ENCODE data around the gene GRM8.

Gene GRM8

DNA sequence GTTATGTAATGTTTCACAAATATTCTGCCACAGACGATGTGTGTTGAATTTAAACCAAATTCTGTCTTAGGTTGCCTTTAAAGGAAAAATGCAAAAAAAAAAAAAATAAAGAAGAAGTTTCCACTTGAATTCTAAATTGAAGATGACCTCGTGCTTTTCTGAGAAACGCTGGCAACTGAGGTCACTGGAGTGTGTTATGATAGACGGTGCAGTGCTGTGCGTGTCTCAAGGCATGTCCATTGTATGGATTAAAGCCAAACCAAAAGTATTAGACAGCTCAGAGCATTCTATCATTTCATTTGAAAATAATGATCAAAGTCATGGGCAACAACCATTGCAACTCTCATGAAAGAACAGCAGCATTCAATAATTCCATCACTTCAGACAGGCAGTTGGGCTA is 483.9 kb downstream of the GRM8 start:
- Histone ChIP-seq H3K4me3 (no peak overlapping the region), H3K27ac (no peak overlapping the region)
- DNase-seq (ENCODE audit: low spot score) = no peak
- TF ChIP-seq, protein P1, sequence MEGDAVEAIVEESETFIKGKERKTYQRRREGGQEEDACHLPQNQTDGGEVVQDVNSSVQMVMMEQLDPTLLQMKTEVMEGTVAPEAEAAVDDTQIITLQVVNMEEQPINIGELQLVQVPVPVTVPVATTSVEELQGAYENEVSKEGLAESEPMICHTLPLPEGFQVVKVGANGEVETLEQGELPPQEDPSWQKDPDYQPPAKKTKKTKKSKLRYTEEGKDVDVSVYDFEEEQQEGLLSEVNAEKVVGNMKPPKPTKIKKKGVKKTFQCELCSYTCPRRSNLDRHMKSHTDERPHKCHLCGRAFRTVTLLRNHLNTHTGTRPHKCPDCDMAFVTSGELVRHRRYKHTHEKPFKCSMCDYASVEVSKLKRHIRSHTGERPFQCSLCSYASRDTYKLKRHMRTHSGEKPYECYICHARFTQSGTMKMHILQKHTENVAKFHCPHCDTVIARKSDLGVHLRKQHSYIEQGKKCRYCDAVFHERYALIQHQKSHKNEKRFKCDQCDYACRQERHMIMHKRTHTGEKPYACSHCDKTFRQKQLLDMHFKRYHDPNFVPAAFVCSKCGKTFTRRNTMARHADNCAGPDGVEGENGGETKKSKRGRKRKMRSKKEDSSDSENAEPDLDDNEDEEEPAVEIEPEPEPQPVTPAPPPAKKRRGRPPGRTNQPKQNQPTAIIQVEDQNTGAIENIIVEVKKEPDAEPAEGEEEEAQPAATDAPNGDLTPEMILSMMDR (IDR thresholded peaks at IDR 0.05) = no peak

DNA sequence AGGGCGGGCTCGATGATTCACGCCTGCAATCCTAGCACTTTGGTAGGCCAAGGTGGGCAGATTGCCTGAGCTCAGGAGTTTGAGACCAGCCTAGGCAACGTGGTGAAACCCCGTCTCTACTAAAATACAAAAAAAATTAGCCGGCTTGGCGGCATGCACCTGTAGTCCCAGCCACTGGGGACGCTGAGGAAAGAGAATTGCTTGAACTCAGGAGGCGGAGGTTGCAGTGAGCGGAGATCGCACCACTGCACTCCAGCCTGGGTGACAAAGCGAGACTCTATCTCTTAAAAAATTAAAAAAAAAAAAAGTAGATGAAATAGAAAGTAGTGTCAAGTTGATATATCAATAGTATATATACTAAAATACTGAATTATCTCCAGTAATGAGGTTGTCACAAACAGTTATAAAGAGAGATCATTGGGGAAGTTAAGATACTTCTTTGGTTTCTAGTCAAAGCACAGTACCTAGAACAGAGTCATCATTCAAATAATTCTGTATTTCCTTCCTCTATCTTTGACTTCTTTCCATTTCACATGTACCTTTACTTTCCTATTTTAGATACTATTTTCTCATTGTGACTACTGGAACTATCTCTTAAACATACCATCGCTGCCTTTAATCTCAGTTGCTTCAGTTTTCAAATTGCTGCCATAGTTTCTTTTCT is 491.7 kb downstream of the GRM8 start:
- TF ChIP-seq, protein P1 (IDR thresholded peaks at IDR 0.05) = no peak
- no peak overlapping the region for H3K4me3 ChIP-seq

DNA sequence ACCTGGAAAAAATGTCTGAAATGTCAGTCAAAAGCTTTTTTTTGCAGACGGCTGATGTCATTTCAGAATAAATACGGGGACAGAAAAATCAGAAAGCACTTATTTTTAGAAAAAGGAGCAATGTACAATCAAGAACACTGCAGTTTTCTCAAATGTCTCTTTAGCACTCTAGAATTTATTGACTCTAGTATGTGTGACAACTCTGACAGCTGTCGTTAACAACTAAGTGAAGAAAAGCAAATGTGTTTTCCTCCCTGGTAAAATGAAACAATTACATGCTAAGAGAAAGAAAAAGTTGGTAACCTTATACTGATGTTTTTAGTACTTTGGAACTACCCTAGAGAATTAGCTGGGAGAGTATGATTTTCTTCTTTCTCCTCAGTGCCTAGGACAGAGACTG is 497.4 kb downstream of the GRM8 start:
- DNase-seq (ENCODE audit: low spot score) = no peak
- TF ChIP-seq, protein P1 (IDR thresholded peaks at IDR 0.05) = no peak
- H3K27ac ChIP-seq = no peak overlapping the region
- H3K4me3 ChIP-seq = no peak overlapping the region

More for the DNA sequence above, 491.7 kb downstream of the GRM8 start:
- DNase-seq (ENCODE audit: low spot score) = no peak
- no peak overlapping the region for H3K27ac ChIP-seq

DNA sequence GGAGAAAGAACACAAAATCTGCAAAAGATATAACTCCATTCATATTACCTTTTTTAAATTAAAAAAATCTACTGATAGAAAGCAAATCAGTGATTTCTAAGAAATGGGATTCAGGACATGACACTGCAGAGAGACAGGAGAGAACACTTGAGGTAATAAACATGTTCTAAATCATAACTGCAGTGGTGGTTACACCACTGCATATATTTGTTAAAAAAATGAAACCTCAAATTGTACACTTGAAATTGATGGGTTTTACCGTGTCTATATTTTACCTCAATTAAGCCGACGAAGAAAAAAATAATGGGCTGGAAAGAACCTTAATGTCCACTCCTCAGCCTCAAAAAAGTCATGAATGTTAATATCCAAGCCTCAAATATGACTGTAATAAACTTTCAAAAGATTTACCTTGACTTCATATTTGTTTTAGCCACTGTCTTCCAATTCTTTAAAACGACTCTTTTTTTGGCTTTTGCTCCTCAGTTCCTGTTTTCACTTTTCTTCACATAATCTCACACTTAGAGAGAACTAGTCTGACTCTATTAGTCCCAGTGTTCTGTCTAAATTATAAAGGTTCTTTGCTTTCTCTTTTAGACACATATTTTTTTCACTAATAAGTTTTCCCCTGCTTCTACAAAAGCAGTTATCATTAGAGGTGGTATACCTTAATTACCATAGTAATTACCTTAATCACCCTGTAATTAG is 502.4 kb downstream of the GRM8 start:
- DNase-seq (ENCODE audit: low spot score) = no peak
- Histone ChIP-seq H3K4me3 (no peak overlapping the region), H3K27ac (no peak overlapping the region)
- TF ChIP-seq, protein P1 (IDR thresholded peaks at IDR 0.05) = no peak

DNA sequence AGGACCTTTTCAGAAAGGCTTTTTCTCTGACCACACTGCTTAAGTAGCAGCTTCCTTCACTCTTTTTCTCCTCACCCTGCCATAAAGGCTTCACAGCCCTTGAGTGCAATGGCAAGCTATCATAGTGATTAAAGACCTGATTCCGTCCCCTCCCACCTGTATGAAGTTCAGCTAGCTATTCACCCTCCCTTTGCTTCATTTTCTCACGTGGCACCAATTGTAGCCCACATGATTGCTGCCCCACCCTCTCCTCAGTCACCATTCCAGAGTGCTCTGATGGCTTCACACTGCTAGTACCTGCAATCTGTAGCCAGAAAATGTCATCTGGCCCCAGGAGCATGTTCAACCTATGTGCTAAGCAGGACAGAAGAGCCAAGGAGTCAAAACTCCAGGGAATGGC is 523.8 kb downstream of the GRM8 start:
- no peak for DNase-seq (ENCODE audit: low spot score)
- Histone ChIP-seq H3K4me3 (no peak overlapping the region), H3K27ac (no peak overlapping the region)
- TF ChIP-seq, protein P1 (IDR thresholded peaks at IDR 0.05) = no peak

DNA sequence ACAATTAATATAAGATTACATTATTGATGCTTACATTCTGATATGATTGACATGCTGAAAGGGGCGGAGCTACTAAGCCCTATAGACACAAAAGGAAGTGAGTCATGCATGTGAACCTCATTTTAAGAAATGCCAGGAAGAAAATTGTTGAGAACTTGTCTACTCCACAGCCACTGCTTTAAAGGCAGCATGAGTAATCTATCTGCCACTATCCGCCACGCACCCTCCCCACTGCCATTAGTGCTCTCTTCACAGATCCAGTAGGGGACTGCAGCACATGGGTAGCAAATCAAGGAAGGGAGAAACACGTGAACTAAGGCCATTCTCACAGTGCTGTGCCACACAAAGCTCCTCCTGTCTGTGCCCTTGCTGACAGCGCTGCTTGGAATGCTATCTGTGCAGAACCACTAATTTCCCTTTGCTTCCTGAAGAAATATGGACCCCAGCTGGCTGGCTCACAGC is 524.8 kb downstream of the GRM8 start:
- Histone ChIP-seq H3K4me3 (no peak overlapping the region), H3K27ac (no peak overlapping the region)
- TF ChIP-seq, protein P1 (IDR thresholded peaks at IDR 0.05) = no peak
- DNase-seq (ENCODE audit: low spot score) = no peak

Measured in coronary artery (tissue), 2 donors.